ENCODE measurements around the gene SUPT3H. TPM values are rescaled to one million over a fixed set of nuclear protein-coding genes. Genes with fewer than 3 reads are reported as not detected.

The SUPT3H gene
- total RNA-seq, 2 experiments from 2014 or later = 10.1 to 11.6 TPM

DNA sequence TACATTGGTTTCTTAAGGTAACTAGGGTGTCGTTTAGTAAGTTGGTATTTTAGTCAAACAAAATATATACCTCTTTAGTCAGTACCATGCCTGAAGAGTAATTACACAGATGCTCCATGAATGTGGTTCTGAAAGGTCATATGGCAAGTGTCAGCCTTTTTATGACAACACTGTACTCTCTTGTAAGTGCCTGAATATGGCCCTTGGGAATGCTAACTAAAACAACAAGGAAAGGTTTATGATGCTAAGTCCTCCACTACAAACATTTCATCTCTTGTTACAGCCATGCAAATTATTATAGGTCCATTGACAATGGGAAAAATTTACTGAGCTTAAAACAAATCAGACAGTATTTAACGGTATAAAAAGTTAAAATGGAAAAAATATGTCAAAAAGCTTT is 39.0 kb upstream of the SUPT3H start:
- POLR2A ChIA-PET = no interaction called here
- no peak overlapping the region for H3K4me3 Mint-ChIP-seq
- peaks cover 25% of the 10 kb centered on the region for H3K27me3 Mint-ChIP-seq
- H3K36me3 Mint-ChIP-seq = no peaks in the 10 kb centered on the region
- ATAC-seq (ENCODE audit: low read depth) (no peak), DNase-seq (no peak)
- no peak overlapping the region for H3K27ac Mint-ChIP-seq
- no peaks in the 10 kb centered on the region for H3K9me3 Mint-ChIP-seq
- H3K4me1 Mint-ChIP-seq = peaks cover 27% of the 10 kb centered on the region

- ATAC-seq (ENCODE audit: low read depth) (no peak), DNase-seq (no peak)
- peaks cover 21% of the 10 kb centered on the region for H3K4me1 Mint-ChIP-seq
- no peaks in the 10 kb centered on the region for H3K9me3 Mint-ChIP-seq
- H3K4me3 Mint-ChIP-seq = no peak overlapping the region
- no peak overlapping the region for H3K27ac Mint-ChIP-seq
- no peaks in the 10 kb centered on the region for H3K36me3 Mint-ChIP-seq
- H3K27me3 Mint-ChIP-seq = peaks cover 20% of the 10 kb centered on the region
- POLR2A ChIA-PET = no interaction called here
Measured at GRCh38 chr6:45415788-45416518, 38.2 kb upstream of the SUPT3H start.

DNA sequence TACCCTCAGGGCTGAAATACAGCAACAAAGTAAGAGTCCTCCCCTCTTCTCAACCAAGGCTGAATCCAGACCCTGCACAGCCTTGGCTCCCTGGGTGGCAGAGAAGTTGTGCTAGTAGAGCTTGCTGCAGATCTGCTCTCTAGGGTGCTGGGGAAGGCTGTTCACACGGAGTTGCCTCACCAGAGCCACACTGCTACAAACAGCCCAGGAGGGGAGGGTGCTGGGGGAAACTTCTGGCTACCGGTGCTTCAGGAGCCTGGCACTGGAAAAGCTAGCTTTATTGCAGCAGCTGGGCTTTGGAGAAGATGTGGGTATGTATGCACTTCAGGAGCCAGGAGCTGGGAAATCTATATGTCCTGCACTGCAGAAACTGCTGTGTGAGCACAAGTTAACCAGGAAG is 37.6 kb upstream of the SUPT3H start:
- Mint-ChIP-seq H3K27ac (no peak overlapping the region), H3K27me3 (peaks cover 14% of the 10 kb centered on the region), H3K36me3 (no peaks in the 10 kb centered on the region), H3K9me3 (no peaks in the 10 kb centered on the region), H3K4me1 (peaks cover 15% of the 10 kb centered on the region), H3K4me3 (no peak overlapping the region)
- POLR2A ChIA-PET = no interaction called here
- ATAC-seq (ENCODE audit: low read depth) (no peak), DNase-seq (no peak)

GRCh38 chr6:45411959-45412358 is 34.2 kb upstream of the SUPT3H start:
- H3K4me1 Mint-ChIP-seq = peaks cover 3% of the 10 kb centered on the region
- peaks cover 1% of the 10 kb centered on the region for H3K9me3 Mint-ChIP-seq
- no peak for DNase-seq
- H3K4me3 Mint-ChIP-seq = no peak overlapping the region
- H3K36me3 Mint-ChIP-seq = no peaks in the 10 kb centered on the region
- POLR2A ChIA-PET = no interaction called here
- no peak overlapping the region for H3K27ac Mint-ChIP-seq
- ATAC-seq (ENCODE audit: low read depth) = no peak
- H3K27me3 Mint-ChIP-seq = peaks cover 3% of the 10 kb centered on the region

GRCh38 chr6:45400021-45400420 is 22.3 kb upstream of the SUPT3H start:
- H3K4me3 Mint-ChIP-seq = no peak overlapping the region
- H3K9me3 Mint-ChIP-seq = peaks cover 4% of the 10 kb centered on the region
- peaks cover 4% of the 10 kb centered on the region for H3K27me3 Mint-ChIP-seq
- peaks cover 2% of the 10 kb centered on the region for H3K36me3 Mint-ChIP-seq
- H3K4me1 Mint-ChIP-seq = no peaks in the 10 kb centered on the region
- ATAC-seq (ENCODE audit: low read depth) = no peak
- POLR2A ChIA-PET = no interaction called here
- no peak for DNase-seq
- no peak overlapping the region for H3K27ac Mint-ChIP-seq

DNA sequence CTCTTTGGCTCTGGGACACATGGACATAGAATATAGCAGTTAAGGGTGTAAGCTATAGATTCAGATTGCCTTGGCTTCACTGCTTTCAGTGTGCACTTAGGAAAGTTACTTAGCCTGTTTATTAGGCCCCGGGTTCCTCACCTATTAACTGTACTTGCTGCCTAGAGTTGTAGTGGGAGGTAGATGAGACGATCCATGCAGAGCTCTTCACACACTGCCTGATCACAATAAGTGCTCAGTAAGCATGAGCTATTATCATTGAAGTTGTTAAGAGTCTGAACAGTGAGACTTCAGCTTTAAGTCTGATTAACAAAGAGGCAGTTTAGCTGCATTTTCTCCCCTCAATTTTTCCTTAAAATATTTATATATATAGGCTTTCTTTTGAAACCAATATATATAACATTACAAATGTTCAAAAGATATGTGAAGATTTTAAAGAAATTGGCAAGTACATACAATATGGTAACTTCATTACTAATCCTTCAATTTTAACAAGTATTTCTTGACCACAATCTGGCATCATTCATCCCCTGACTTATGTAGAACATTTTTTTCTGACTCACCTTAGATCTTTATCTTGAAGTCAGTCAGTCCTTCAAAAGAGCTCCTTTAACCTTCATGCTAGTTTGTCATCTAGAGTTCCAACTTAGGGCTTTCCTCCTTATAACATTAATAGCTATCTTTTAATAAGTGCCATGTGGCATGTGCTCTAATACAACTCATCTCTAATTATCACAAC is 20.5 kb upstream of the SUPT3H start:
- Mint-ChIP-seq H3K27me3 (peaks cover 4% of the 10 kb centered on the region), H3K4me3 (no peak overlapping the region), H3K9me3 (peaks cover 3% of the 10 kb centered on the region), H3K4me1 (no peaks in the 10 kb centered on the region), H3K36me3 (peaks cover 6% of the 10 kb centered on the region), H3K27ac (no peak overlapping the region)
- DNase-seq (no peak), ATAC-seq (ENCODE audit: low read depth) (no peak)
- POLR2A ChIA-PET = interaction anchor here (0.6 kb wide), 1 partner anchor 207 kb away, joined by 4 read pairs; no protein-coding TSS in a partner anchor

DNA sequence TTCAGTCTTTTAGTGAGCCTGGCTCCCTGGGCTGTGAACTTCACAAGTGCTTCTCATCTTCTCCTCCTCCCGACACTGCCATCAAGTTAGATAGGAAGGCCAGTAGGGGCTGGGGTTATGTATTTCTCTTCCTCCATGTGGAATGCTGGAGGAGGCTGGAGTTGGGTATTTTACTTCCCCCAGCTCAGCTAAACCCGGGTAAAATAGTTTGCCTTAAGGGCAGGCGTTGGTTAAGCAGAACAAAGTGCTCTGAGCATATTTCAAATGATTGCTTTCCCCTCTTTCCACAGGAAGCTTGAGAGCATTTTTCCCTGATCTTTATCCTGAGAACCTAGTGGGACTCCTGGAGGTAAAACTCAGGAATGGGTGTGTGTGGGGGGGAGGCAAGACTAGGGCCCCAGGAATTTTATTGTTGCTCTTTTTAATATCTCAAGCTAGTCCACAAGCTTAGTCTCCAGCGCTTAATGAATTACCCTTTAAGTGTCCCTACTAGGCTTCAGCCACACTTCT is 16.9 kb upstream of the SUPT3H start:
- no peak for ATAC-seq (ENCODE audit: low read depth)
- peaks cover 4% of the 10 kb centered on the region for H3K27me3 Mint-ChIP-seq
- DNase-seq = no peak
- H3K9me3 Mint-ChIP-seq = peaks cover 14% of the 10 kb centered on the region
- POLR2A ChIA-PET = interaction anchor here (1.3 kb wide), 1 partner anchor 16 kb away, joined by 3 read pairs; no protein-coding TSS in a partner anchor
- no peak overlapping the region for H3K4me3 Mint-ChIP-seq
- H3K27ac Mint-ChIP-seq = no peak overlapping the region
- H3K36me3 Mint-ChIP-seq = peaks cover 17% of the 10 kb centered on the region
- no peaks in the 10 kb centered on the region for H3K4me1 Mint-ChIP-seq

DNA sequence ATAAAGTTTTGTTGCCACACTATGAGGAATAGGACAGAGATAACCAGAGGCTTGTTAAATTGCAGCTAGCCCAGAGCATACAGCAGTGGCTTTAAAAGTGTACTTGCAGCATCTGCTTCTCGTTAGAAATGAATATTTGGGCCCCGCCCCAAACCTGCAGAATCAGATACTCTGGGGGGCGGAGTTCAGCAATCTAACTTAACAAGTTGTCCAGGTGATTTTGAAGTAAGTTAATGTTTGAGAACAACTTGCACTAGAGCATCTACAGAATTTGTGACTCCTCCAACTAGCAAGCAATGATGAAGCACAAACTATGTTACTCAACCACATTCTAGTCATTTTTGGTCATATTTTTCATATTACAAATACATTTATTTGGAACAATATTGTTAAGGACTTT is 10.6 kb upstream of the SUPT3H start:
- Mint-ChIP-seq H3K27me3 (no peaks in the 10 kb centered on the region), H3K4me3 (no peak overlapping the region), H3K9me3 (peaks cover 19% of the 10 kb centered on the region), H3K36me3 (peaks cover 11% of the 10 kb centered on the region), H3K27ac (no peak overlapping the region), H3K4me1 (no peaks in the 10 kb centered on the region)
- POLR2A ChIA-PET = no interaction called here
- no peak for DNase-seq
- ATAC-seq (ENCODE audit: low read depth) = no peak

- no peaks in the 10 kb centered on the region for H3K27me3 Mint-ChIP-seq
- peaks cover 6% of the 10 kb centered on the region for H3K36me3 Mint-ChIP-seq
- H3K4me3 Mint-ChIP-seq = no peak overlapping the region
- POLR2A ChIA-PET = interaction anchor here (0.7 kb wide), 1 partner anchor 9 kb away, joined by 3 read pairs; no protein-coding TSS in a partner anchor
- no peak for ATAC-seq (ENCODE audit: low read depth)
- H3K9me3 Mint-ChIP-seq = peaks cover 15% of the 10 kb centered on the region
- no peak for DNase-seq
- no peaks in the 10 kb centered on the region for H3K4me1 Mint-ChIP-seq
- H3K27ac Mint-ChIP-seq = no peak overlapping the region
Measured at GRCh38 chr6:45387236-45387635, 9.5 kb upstream of the SUPT3H start.

DNA sequence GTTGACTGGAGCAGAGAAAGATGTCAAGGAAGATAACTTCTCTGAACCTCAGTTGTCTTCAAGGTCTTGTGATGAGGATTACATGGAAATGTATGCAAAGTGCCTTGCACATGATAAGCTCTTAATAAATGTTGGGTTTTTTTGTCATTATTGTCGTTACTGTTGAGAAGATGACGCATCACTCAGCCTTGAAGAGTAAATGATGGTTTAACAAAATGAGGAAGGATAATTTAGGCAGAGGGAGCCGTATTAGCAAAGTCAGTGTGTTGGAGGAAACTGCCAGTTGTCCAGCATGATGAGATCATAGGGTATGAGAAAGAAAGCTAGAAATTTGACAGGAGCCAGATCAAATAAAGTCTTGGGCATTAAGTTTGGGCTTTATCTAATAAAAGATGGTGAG is 8.8 kb upstream of the SUPT3H start:
- H3K36me3 Mint-ChIP-seq = peaks cover 5% of the 10 kb centered on the region
- ATAC-seq (ENCODE audit: low read depth) = no peak
- H3K4me3 Mint-ChIP-seq = no peak overlapping the region
- POLR2A ChIA-PET = no interaction called here
- DNase-seq = no peak
- no peaks in the 10 kb centered on the region for H3K27me3 Mint-ChIP-seq
- no peak overlapping the region for H3K27ac Mint-ChIP-seq
- peaks cover 14% of the 10 kb centered on the region for H3K9me3 Mint-ChIP-seq
- H3K4me1 Mint-ChIP-seq = no peaks in the 10 kb centered on the region

GRCh38 chr6:45382391-45382790 is 4.7 kb upstream of the SUPT3H start:
- Mint-ChIP-seq H3K27me3 (no peaks in the 10 kb centered on the region), H3K36me3 (peaks cover 1% of the 10 kb centered on the region), H3K4me1 (peaks cover 10% of the 10 kb centered on the region), H3K9me3 (peaks cover 5% of the 10 kb centered on the region), H3K4me3 (no peak overlapping the region), H3K27ac (no peak overlapping the region)
- POLR2A ChIA-PET = no interaction called here
- DNase-seq (no peak), ATAC-seq (ENCODE audit: low read depth) (no peak)

DNA sequence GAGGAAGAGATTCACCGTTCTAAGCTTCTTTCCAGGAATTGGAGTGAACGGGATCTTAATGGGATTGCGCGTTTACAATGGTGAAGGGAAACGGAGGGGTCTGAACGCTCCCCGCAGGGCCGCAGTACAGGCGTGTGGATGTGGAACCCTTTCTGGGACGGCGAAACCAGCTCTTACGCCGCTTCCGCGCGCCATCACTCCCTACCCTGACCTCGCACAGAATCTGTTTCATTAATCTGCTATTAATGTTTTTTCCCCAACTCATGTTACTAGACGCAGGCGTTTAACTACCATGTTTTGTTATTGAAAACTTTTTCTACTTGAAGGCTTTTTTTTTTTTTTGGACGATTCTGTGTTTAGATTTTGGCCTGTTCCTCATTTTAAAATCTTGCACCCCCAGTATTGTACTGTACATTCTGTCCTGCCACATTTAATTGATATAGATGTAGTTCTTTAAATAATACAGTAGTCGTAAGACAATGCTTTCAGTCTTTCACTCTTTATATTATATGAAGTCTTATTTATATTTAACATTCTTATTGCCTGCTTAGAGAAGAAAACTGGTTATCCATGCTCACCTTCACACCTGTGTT is 696 bp upstream of the SUPT3H start:
- POLR2A ChIA-PET = interaction anchor here (0.7 to 2.2 kb wide), 14 partner anchors 9 to 481 kb away, joined by 3 to 13 read pairs (median 4); partner anchors contain the start of gene RUNX2
- Mint-ChIP-seq H3K4me1 (peaks cover 23% of the 10 kb centered on the region), H3K27me3 (no peaks in the 10 kb centered on the region), H3K36me3 (peaks cover 1% of the 10 kb centered on the region), H3K9me3 (peaks cover 2% of the 10 kb centered on the region), H3K4me3 (peak overlapping the region; percentile 99), H3K27ac (peak overlapping the region; percentile 97)
- ATAC-seq (ENCODE audit: low read depth) (peak; percentile 11), DNase-seq (no peak)

GRCh38 chr6:45377043-45377553 is 636 bp downstream of the SUPT3H start:
- ATAC-seq (ENCODE audit: low read depth) = no peak
- Mint-ChIP-seq H3K4me3 (peak overlapping the region; percentile 99), H3K27ac (peak overlapping the region; percentile 97), H3K9me3 (no peaks in the 10 kb centered on the region), H3K36me3 (peaks cover 1% of the 10 kb centered on the region), H3K4me1 (peaks cover 23% of the 10 kb centered on the region), H3K27me3 (no peaks in the 10 kb centered on the region)
- no peak for DNase-seq
- POLR2A ChIA-PET = interaction anchor here (1.0 to 2.2 kb wide), 10 partner anchors 9 to 722 kb away, joined by 3 to 13 read pairs (median 4); partner anchors contain the start of gene RUNX2
